CD14-positive monocyte (primary cell): ENCODE results near the gene TMEM52B. TPM values are rescaled to one million over a fixed set of nuclear protein-coding genes. Genes with fewer than 3 reads are reported as not detected.

ENCODE experiments used
- DNase-seq, 3 donors: peaks; one replicate each; pipeline ENCODE4 v3.0.0-alpha.2; 2011 to 2022
- H2AFZ ChIP-seq: 2 replicates; pipeline ENCODE4 v1.6.0; 2012; ENCODE audit warnings: mild to moderate bottlenecking, low read depth, low read length, inconsistent platforms; ENCODE audit not compliant: insufficient read depth, poor library complexity, severe bottlenecking
- H3K27ac ChIP-seq, 2 donors: 1 replicate in 1 of 2; 2 replicates in 1 of 2; pipeline ENCODE4 v1.5.1; 2012 to 2013; ENCODE audit warnings: low read length in 2 of 2, control low read depth in 1 of 2, inconsistent platforms in 1 of 2, low read depth in 1 of 2, mild to moderate bottlenecking in 1 of 2
- H3K27me3 ChIP-seq, 2 donors: one replicate each; pipeline versions ENCODE4 v1.6.0 to v1.6.1; 2011 to 2013; ENCODE audit warnings: low read length in 2 of 2; ENCODE audit not compliant: control insufficient read depth in 2 of 2, insufficient read depth in 2 of 2
- H3K36me3 ChIP-seq, 2 donors: replicated peaks in 1 of 2; 1 replicate in 1 of 2; 2 replicates in 1 of 2; pipeline versions ENCODE4 v1.5.1 to v1.6.1; 2012 to 2013; ENCODE audit warnings: low read length in 2 of 2, control low read depth in 1 of 2, inconsistent platforms in 1 of 2, mild to moderate bottlenecking in 1 of 2; ENCODE audit not compliant: insufficient read depth in 2 of 2, control insufficient read depth in 1 of 2
- H3K4me1 ChIP-seq, 2 donors: 1 replicate in 1 of 2; 2 replicates in 1 of 2; pipeline versions ENCODE4 v1.5.1 to v1.6.1; 2012 to 2013; ENCODE audit warnings: low read length in 2 of 2, control low read depth in 1 of 2, inconsistent platforms in 1 of 2, mild to moderate bottlenecking in 1 of 2, moderate library complexity in 1 of 2; ENCODE audit not compliant: insufficient read depth in 2 of 2, control insufficient read depth in 1 of 2
- H3K4me2 ChIP-seq: replicated peaks from 2 replicates; pipeline ENCODE3; 2012; ENCODE audit warnings: low read length, moderate library complexity, mild to moderate bottlenecking; ENCODE audit not compliant: poor library complexity, severe bottlenecking; ENCODE audit errors: extremely low read depth
- H3K4me3 ChIP-seq, 3 experiments: fragments of 200-600 bp in 1 of 3; sonication (generic) in 1 of 3; replicated peaks in 1 of 3; 1 replicate in 2 of 3; 2 replicates in 1 of 3; pipeline ENCODE4 v1.5.1; 2011 to 2013; ENCODE audit warnings: low read length in 3 of 3, mild to moderate bottlenecking in 3 of 3, control low read depth in 2 of 3, low read depth in 2 of 3, inconsistent platforms in 1 of 3, moderate library complexity in 1 of 3
- H3K79me2 ChIP-seq: 2 replicates; pipeline ENCODE4 v1.6.0; 2012; ENCODE audit warnings: mild to moderate bottlenecking, control low read depth, inconsistent platforms, low read length, moderate library complexity; ENCODE audit not compliant: insufficient read depth
- H3K9ac ChIP-seq: 2 replicates; pipeline ENCODE4 v1.6.0; 2017; ENCODE audit warnings: low read length, mild to moderate bottlenecking; ENCODE audit not compliant: insufficient read depth, poor library complexity, severe bottlenecking
- H3K9me3 ChIP-seq, 2 donors: replicated peaks in 1 of 2; 1 replicate in 1 of 2; 2 replicates in 1 of 2; pipeline versions ENCODE4 v1.5.1 to v1.6.1; 2012 to 2013; ENCODE audit warnings: low read length in 2 of 2, control low read depth in 1 of 2; ENCODE audit not compliant: control insufficient read depth in 1 of 2, insufficient read depth in 1 of 2
- H4K20me1 ChIP-seq: 2 replicates; pipeline ENCODE4 v1.6.0; 2012; ENCODE audit warnings: mild to moderate bottlenecking, low read length, control low read depth, moderate library complexity; ENCODE audit not compliant: insufficient read depth
- H3K27ac Mint-ChIP-seq, 7 donors: one replicate each; pipeline ENCODE4 v1.8.0; 2020; ENCODE audit warnings: mild to moderate bottlenecking in 7 of 7, mixed read lengths in 7 of 7, moderate library complexity in 6 of 7, inconsistent platforms in 2 of 7
- H3K27me3 Mint-ChIP-seq, 3 donors: one replicate each; pipeline ENCODE4 v1.8.0; 2021 to 2022; ENCODE audit warnings: low read depth in 3 of 3, mild to moderate bottlenecking in 3 of 3, mixed read lengths in 3 of 3, moderate library complexity in 3 of 3, inconsistent platforms in 1 of 3
- H3K36me3 Mint-ChIP-seq, 2 donors: one replicate each; pipeline ENCODE4 v1.8.0; 2020; ENCODE audit warnings: mixed read lengths in 2 of 2, inconsistent platforms in 1 of 2, mild to moderate bottlenecking in 1 of 2
- H3K4me1 Mint-ChIP-seq: one replicate; pipeline ENCODE4 v1.8.0; 2020; ENCODE audit warnings: mild to moderate bottlenecking, mixed read lengths
- H3K4me3 Mint-ChIP-seq, 2 donors: one replicate each; pipeline ENCODE4 v1.8.0; 2020; ENCODE audit warnings: mild to moderate bottlenecking in 2 of 2, mixed read lengths in 2 of 2, moderate library complexity in 1 of 2
- H3K9me3 Mint-ChIP-seq, 7 donors: one replicate each; pipeline ENCODE4 v1.8.0; 2020 to 2022; ENCODE audit warnings: mixed read lengths in 7 of 7, mild to moderate bottlenecking in 6 of 7, moderate library complexity in 6 of 7, inconsistent platforms in 2 of 7
- WGBS: methylation state at CpG from one replicate; pipeline ENCODE4 v1.1.5; 2013; ENCODE audit warnings: missing lambda C conversion rate; ENCODE audit not compliant: insufficient coverage; 5-methylcytosine and 5-hydroxymethylcytosine counted together
- intact Hi-C, 2 donors: fragments of 100-400 bp; cut with micrococcal nuclease; formaldehyde crosslinking; loops; one replicate each; pipeline versions ENCODE4 v1.15.0 to v1.15.1; 2023
- polyA plus RNA-seq, 3 donors: library from polyadenylated mRNA; depleted of rRNA in 1 of 3; unstranded in 2 of 3; stranded (reverse) in 1 of 3; fragments of 300-500 nt in 2 of 3; fragments of >200 nt in 1 of 3; fragmentation: Illumina TruSeq in 2 of 3; gene quantifications; 1 replicate in 2 of 3; 2 replicates in 1 of 3; pipeline ENCODE4 v1.2.3, GENCODE V29; 2012 to 2021
- TF ChIP-seq, protein P1 (sequence below): fragments of 200-600 bp; IDR thresholded peaks from one replicate; pipeline ENCODE4 v1.8.0; 2022; ENCODE audit warnings: antibody characterized with exemption, mild to moderate bottlenecking

Gene TMEM52B
- polyA plus RNA-seq, 3 donors, result 0.54 to 2.4 (median 0.58) TPM

GRCh38 chr12:10170216-10170615 is 8.6 kb upstream of the TMEM52B start:
- no peaks in the 10 kb centered on the region for H3K36me3 ChIP-seq
- H3K4me3 Mint-ChIP-seq, result peak overlapping the region in 1 of 2 donors; percentile 60
- peaks cover 50% of the 10 kb centered on the region for H3K4me1 Mint-ChIP-seq
- intact Hi-C loops, result loop anchor here in 1 of 2 donors (2.0 kb wide), 1 partner anchor 13 kb away; no protein-coding TSS in a partner anchor
- TF ChIP-seq, protein P1, sequence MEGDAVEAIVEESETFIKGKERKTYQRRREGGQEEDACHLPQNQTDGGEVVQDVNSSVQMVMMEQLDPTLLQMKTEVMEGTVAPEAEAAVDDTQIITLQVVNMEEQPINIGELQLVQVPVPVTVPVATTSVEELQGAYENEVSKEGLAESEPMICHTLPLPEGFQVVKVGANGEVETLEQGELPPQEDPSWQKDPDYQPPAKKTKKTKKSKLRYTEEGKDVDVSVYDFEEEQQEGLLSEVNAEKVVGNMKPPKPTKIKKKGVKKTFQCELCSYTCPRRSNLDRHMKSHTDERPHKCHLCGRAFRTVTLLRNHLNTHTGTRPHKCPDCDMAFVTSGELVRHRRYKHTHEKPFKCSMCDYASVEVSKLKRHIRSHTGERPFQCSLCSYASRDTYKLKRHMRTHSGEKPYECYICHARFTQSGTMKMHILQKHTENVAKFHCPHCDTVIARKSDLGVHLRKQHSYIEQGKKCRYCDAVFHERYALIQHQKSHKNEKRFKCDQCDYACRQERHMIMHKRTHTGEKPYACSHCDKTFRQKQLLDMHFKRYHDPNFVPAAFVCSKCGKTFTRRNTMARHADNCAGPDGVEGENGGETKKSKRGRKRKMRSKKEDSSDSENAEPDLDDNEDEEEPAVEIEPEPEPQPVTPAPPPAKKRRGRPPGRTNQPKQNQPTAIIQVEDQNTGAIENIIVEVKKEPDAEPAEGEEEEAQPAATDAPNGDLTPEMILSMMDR, result no peak
- H3K9ac ChIP-seq, result no peak overlapping the region
- no peaks in the 10 kb centered on the region for H3K27me3 Mint-ChIP-seq
- no peak overlapping the region for H2AFZ ChIP-seq
- DNase-seq, result no peak
- peaks cover 0 to 2% (median 0%) of the 10 kb centered on the region in 7 donors for H3K9me3 Mint-ChIP-seq
- no peaks in the 10 kb centered on the region for H3K27me3 ChIP-seq
- peaks cover 50% of the 10 kb centered on the region in 2 donors for H3K4me1 ChIP-seq
- no peak overlapping the region for H3K27ac ChIP-seq
- H3K4me3 ChIP-seq, result peak overlapping the region in 1 of 3 experiments; percentile 58
- peak overlapping the region in 3 of 7 donors; percentile 18 to 79 (median 31) for H3K27ac Mint-ChIP-seq
- H3K9me3 ChIP-seq, result no peaks in the 10 kb centered on the region
- 100% methylated on average over 2 of the region's 5 CpGs for WGBS
- H3K4me2 ChIP-seq, result peak overlapping the region; percentile 52
- no peaks in the 10 kb centered on the region for H3K36me3 Mint-ChIP-seq
- H4K20me1 ChIP-seq, result no peaks in the 10 kb centered on the region
- H3K79me2 ChIP-seq, result no peaks in the 10 kb centered on the region

GRCh38 chr12:10171973-10172728 is 6.7 kb upstream of the TMEM52B start, which contains the start of gene OLR1:
OLR1 (minus strand) TSS chr12:10172132; CDS start chr12:10172077, 55 bp downstream.
- Histone ChIP-seq H3K79me2 (no peaks in the 10 kb centered on the region), H3K4me2 (peak within 1 kb of the TSS; percentile 52), H3K9me3 (no peaks in the 10 kb centered on the region), H3K36me3 (no peaks in the 10 kb centered on the region), H3K4me1 (peaks cover 34 to 36% of the 10 kb centered on the region in 2 donors), H3K27me3 (no peaks in the 10 kb centered on the region), H3K4me3 (peak within 1 kb of the TSS in 2 of 3 experiments; percentile 27 to 58), H2AFZ (no peak within 1 kb of the TSS), H4K20me1 (no peaks in the 10 kb centered on the region), H3K27ac (peak within 1 kb of the TSS in 1 of 2 donors; percentile 64), H3K9ac (no peak within 1 kb of the TSS)
- Mint-ChIP-seq H3K36me3 (no peaks in the 10 kb centered on the region), H3K4me1 (peaks cover 37% of the 10 kb centered on the region), H3K9me3 (peaks cover 0 to 2% (median 0%) of the 10 kb centered on the region in 7 donors), H3K27ac (peak within 1 kb of the TSS; percentile 54 to 86 (median 78)), H3K4me3 (peak within 1 kb of the TSS; percentile 44 to 65), H3K27me3 (no peaks in the 10 kb centered on the region)
- intact Hi-C loops, result loop anchor here in 1 of 2 donors (2.0 kb wide), 1 partner anchor 15 kb away; no protein-coding TSS in a partner anchor
- TF ChIP-seq, protein P1, result no peak
- DNase-seq, result peak; percentile 50 to 92 (median 91)
- WGBS, result 100% methylated on average over 1 of the region's 7 CpGs
